Thyroid gland (tissue), 4 donors: ENCODE results near the gene KREMEN1. TPM values are rescaled to one million over a fixed set of nuclear protein-coding genes. Genes with fewer than 3 reads are reported as not detected.

ENCODE experiments used
- DNase-seq, 2 donors: peaks; one replicate each; pipeline ENCODE4 v3.0.0-alpha.2; 2019
- H3K27ac ChIP-seq, 3 donors: fragments of 200-600 bp; sonication (generic); 1 replicate in 2 of 3; 2 replicates in 1 of 3; pipeline ENCODE4 v1.5.1; 2016 to 2019; ENCODE audit warnings: mild to moderate bottlenecking in 1 of 3, moderate library complexity in 1 of 3
- H3K27me3 ChIP-seq: fragments of 200-600 bp; sonication (generic); one replicate; pipeline ENCODE4 v1.5.1; 2019
- H3K36me3 ChIP-seq, 2 donors: fragments of 200-600 bp; sonication (generic); one replicate each; pipeline ENCODE4 v1.5.1; 2016 to 2019
- H3K4me1 ChIP-seq, 2 donors: fragments of 200-600 bp; sonication (generic); one replicate each; pipeline ENCODE4 v1.5.1; 2017 to 2019
- H3K4me3 ChIP-seq, 3 donors: fragments of 200-600 bp; sonication (generic); replicated peaks in 1 of 3; 1 replicate in 2 of 3; 2 replicates in 1 of 3; pipeline ENCODE4 v1.5.1; 2016; ENCODE audit warnings: mild to moderate bottlenecking in 1 of 3
- H3K9me3 ChIP-seq: fragments of 200-600 bp; sonication (generic); one replicate; pipeline ENCODE4 v1.5.1; 2017
- CTCF ChIP-seq, 6 experiments: fragments of 200-600 bp in 3 of 6; fragments of 450-650 bp in 3 of 6; sonication (generic) in 3 of 6; IDR thresholded peaks; one replicate each; pipeline ENCODE4 v1.5.1; 2016 to 2019; ENCODE audit warnings: antibody characterized with exemption in 6 of 6, mild to moderate bottlenecking in 2 of 6, inconsistent platforms in 1 of 6, moderate library complexity in 1 of 6
- POLR2A ChIP-seq, 2 donors: fragments of 450-650 bp; IDR thresholded peaks; one replicate each; pipeline ENCODE4 v1.6.1; 2017; ENCODE audit warnings: antibody characterized with exemption in 2 of 2, mild to moderate bottlenecking in 2 of 2, moderate library complexity in 1 of 2
- WGBS, 2 donors: methylation state at CpG; one replicate each; pipeline ENCODE4 v1.1.5; 2017; 5-methylcytosine and 5-hydroxymethylcytosine counted together
- intact Hi-C: fragments of 100-400 bp; cut with DNase I; formaldehyde crosslinking; loops from one replicate; pipeline ENCODE4 v1.15.1; 2023
- total RNA-seq, 4 donors: library from RNA; depleted of rRNA; stranded (reverse); fragments of >200 nt; gene quantifications; one replicate each; pipeline ENCODE4 v1.2.3, GENCODE V29; 2016

KREMEN1 gene
- total RNA-seq, 4 donors from 2014 or later: 18.1 to 27.1 (median 25.6) TPM

GRCh38 chr22:29133603-29134133, 60.8 kb downstream of the KREMEN1 start:
- no peaks in the 10 kb centered on the region for H3K27me3 ChIP-seq
- 96 to 97% methylated on average over 2 of the region's 2 CpGs for WGBS, 2 donors
- no peak overlapping the region for H3K27ac ChIP-seq
- H3K9me3 ChIP-seq: no peaks in the 10 kb centered on the region
- intact Hi-C loops: no loop called here
- TF ChIP-seq CTCF (IDR thresholded peaks at IDR 0.05): no peak
- H3K36me3 ChIP-seq: peaks cover 4 to 5% of the 10 kb centered on the region in 2 donors
- no peak overlapping the region for H3K4me3 ChIP-seq
- peaks cover 4 to 11% of the 10 kb centered on the region in 2 donors for H3K4me1 ChIP-seq
- DNase-seq: no peak

GRCh38 chr22:29134448-29134847, 61.6 kb downstream of the KREMEN1 start:
- Histone ChIP-seq H3K4me1 (peaks cover 5% of the 10 kb centered on the region in 2 donors), H3K36me3 (peaks cover 5 to 6% of the 10 kb centered on the region in 2 donors), H3K27me3 (no peaks in the 10 kb centered on the region), H3K4me3 (no peak overlapping the region), H3K9me3 (no peaks in the 10 kb centered on the region), H3K27ac (no peak overlapping the region)
- no peak for DNase-seq
- TF ChIP-seq POLR2A (IDR thresholded peaks at IDR 0.05) (no peak), CTCF (IDR thresholded peaks at IDR 0.05) (no peak)
- whole genome bisulfite sequencing, 2 donors: 96 to 99% methylated on average over 4 of the region's 4 CpGs
- intact Hi-C loops: no loop called here

- no peak for DNase-seq
- no peak for TF ChIP-seq POLR2A (IDR thresholded peaks at IDR 0.05)
- TF ChIP-seq CTCF (IDR thresholded peaks at IDR 0.05): no peak
- H3K4me3 ChIP-seq: no peak overlapping the region
- no peak overlapping the region for H3K27ac ChIP-seq
- no peaks in the 10 kb centered on the region for H3K9me3 ChIP-seq
- peaks cover 14 to 19% of the 10 kb centered on the region in 2 donors for H3K4me1 ChIP-seq
- intact Hi-C loops: no loop called here
- H3K36me3 ChIP-seq: peaks cover 6 to 7% of the 10 kb centered on the region in 2 donors
- 86 to 87% methylated on average over 26 to 29 of the region's 31 CpGs for WGBS, 2 donors
- no peaks in the 10 kb centered on the region for H3K27me3 ChIP-seq
These were observed 64.2 kb downstream of the KREMEN1 start for GRCh38 chr22:29136782-29137700.

GRCh38 chr22:29138556-29139305, 65.9 kb downstream of the KREMEN1 start:
- WGBS, 2 donors: 95 to 96% methylated on average over 12 to 13 of the region's 13 CpGs
- H3K27me3 ChIP-seq: no peaks in the 10 kb centered on the region
- TF ChIP-seq POLR2A (IDR thresholded peaks at IDR 0.05) (no peak), CTCF (IDR thresholded peaks at IDR 0.05) (no peak)
- intact Hi-C loops: no loop called here
- no peak overlapping the region for H3K4me3 ChIP-seq
- DNase-seq: no peak
- H3K36me3 ChIP-seq: peaks cover 7 to 13% of the 10 kb centered on the region in 2 donors
- peaks cover 14 to 19% of the 10 kb centered on the region in 2 donors for H3K4me1 ChIP-seq
- no peaks in the 10 kb centered on the region for H3K9me3 ChIP-seq
- peak overlapping the region in 1 of 3 donors; percentile 68 for H3K27ac ChIP-seq
